ENCODE measurements around the gene IGSF22.

- TF ChIP-seq SP1 (CRISPR knock-in tag; conservative IDR thresholded peaks at IDR 0.05): no peak
- TF ChIP-seq ETV6 (CRISPR knock-in tag; IDR thresholded peaks at IDR 0.05): no peak
- TF ChIP-seq NR3C1 (CRISPR knock-in tag; conservative IDR thresholded peaks at IDR 0.05; ENCODE audit: low read depth): no peak
Observed at GRCh38 chr11:18713646-18714442, 12.1 kb downstream of the IGSF22 start.
